IMR-90 (cell line): Measurements from ENCODE around the gene TREML2. TPM values are rescaled to one million over a fixed set of nuclear protein-coding genes. Genes with fewer than 3 reads are reported as not detected.

ENCODE experiments used
- ATAC-seq: fragments of 200-7000 bp; cut with Tn5 transposase; 2 replicates; pipeline ENCODE4 v1.9.1; 2020; ENCODE audit warnings: low read depth, mild to moderate bottlenecking, moderate library complexity
- BruUV-seq: library from RNA; stranded (reverse); fragments of 400-500 nt; replicated peaks from 2 replicates; lab custom pipeline; 2021; lab: Mats Ljungman, UMichigan
- CTCF ChIA-PET: fragments of 300-600 bp; formaldehyde crosslinking; extraction: SDS; loops from one replicate; lab custom pipeline; 2021; ENCODE audit warnings: antibody characterized with exemption; lab: Yijun Ruan, JAX
- POLR2A ChIA-PET: fragments of 300-600 bp; sonication (Branson Sonifier 250); formaldehyde crosslinking; loops from one replicate; lab custom pipeline; 2022; ENCODE audit warnings: antibody characterized with exemption; ENCODE audit not compliant: unreplicated experiment; lab: Charles Lee
- DNase-seq: peaks from one replicate; pipeline ENCODE4 v3.0.0; 2013
- H2AFZ ChIP-seq: replicated peaks from 2 replicates; pipeline ENCODE3; 2013; ENCODE audit warnings: low read length, mild to moderate bottlenecking; ENCODE audit not compliant: poor library complexity
- H2AK5ac ChIP-seq: 2 replicates; pipeline ENCODE4 v1.6.1; 2013; ENCODE audit warnings: low read depth, low read length, inconsistent platforms
- H2AK9ac ChIP-seq: replicated peaks from 2 replicates; pipeline ENCODE3; 2013; ENCODE audit warnings: mild to moderate bottlenecking, low read depth, low read length, moderate library complexity; ENCODE audit not compliant: poor library complexity
- H2BK120ac ChIP-seq: 2 replicates; pipeline ENCODE4 v1.6.1; 2013; ENCODE audit warnings: low read depth, low read length, inconsistent platforms
- H2BK15ac ChIP-seq: 3 replicates; pipeline ENCODE4 v1.6.1; 2013; ENCODE audit warnings: low read depth, low read length, inconsistent platforms
- H2BK20ac ChIP-seq: 2 replicates; pipeline ENCODE4 v1.6.1; 2013; ENCODE audit warnings: low read depth, mild to moderate bottlenecking, inconsistent platforms, low read length, moderate library complexity
- H2BK5ac ChIP-seq: 2 replicates; pipeline ENCODE4 v1.6.1; 2013; ENCODE audit warnings: mild to moderate bottlenecking, low read depth, low read length, inconsistent platforms; ENCODE audit not compliant: poor library complexity, severe bottlenecking
- H3K14ac ChIP-seq: replicated peaks from 2 replicates; pipeline ENCODE4 v1.6.1; 2013; ENCODE audit warnings: low read depth, low read length, inconsistent platforms
- H3K18ac ChIP-seq: 2 replicates; pipeline ENCODE4 v1.6.1; 2013; ENCODE audit warnings: low read depth, low read length, control low read depth
- H3K23ac ChIP-seq: 2 replicates; pipeline ENCODE4 v1.6.1; 2013; ENCODE audit warnings: low read depth, low read length, inconsistent platforms
- H3K27ac ChIP-seq: 2 replicates; pipeline ENCODE4 v1.5.1; 2013; ENCODE audit warnings: mild to moderate bottlenecking, control low read depth, low read length; ENCODE audit not compliant: insufficient read depth
- H3K27me3 ChIP-seq: 2 replicates; pipeline ENCODE4 v1.6.1; 2013; ENCODE audit warnings: low read length; ENCODE audit not compliant: control insufficient read depth, insufficient read depth
- H3K36me3 ChIP-seq: 2 replicates; pipeline ENCODE4 v1.6.1; 2013; ENCODE audit warnings: low read length, mixed read lengths; ENCODE audit not compliant: control insufficient read depth, insufficient read depth
- H3K4ac ChIP-seq: 2 replicates; pipeline ENCODE4 v1.6.1; 2013; ENCODE audit warnings: low read depth, low read length, inconsistent platforms
- H3K4me1 ChIP-seq: 2 replicates; pipeline ENCODE4 v1.6.1; 2013; ENCODE audit warnings: low read length, mixed read lengths; ENCODE audit not compliant: control insufficient read depth, insufficient read depth
- H3K4me2 ChIP-seq: 2 replicates; pipeline ENCODE4 v1.6.1; 2013; ENCODE audit warnings: low read depth, mild to moderate bottlenecking, control low read depth, low read length, moderate library complexity
- H3K4me3 ChIP-seq: 2 replicates; pipeline ENCODE4 v1.5.1; 2013; ENCODE audit warnings: low read depth, mild to moderate bottlenecking, control low read depth, low read length, moderate library complexity; ENCODE audit not compliant: insufficient read depth
- H3K56ac ChIP-seq: 2 replicates; pipeline ENCODE4 v1.6.1; 2013; ENCODE audit warnings: low read length, inconsistent platforms; ENCODE audit not compliant: insufficient read depth; ENCODE audit errors: extremely low read depth
- H3K79me1 ChIP-seq, 2 experiments: 2 replicates each; pipeline ENCODE4 v1.6.1; 2013; ENCODE audit warnings: low read length in 2 of 2, inconsistent platforms in 1 of 2, low read depth in 1 of 2
- H3K9ac ChIP-seq: 2 replicates; pipeline ENCODE4 v1.6.1; 2013; ENCODE audit warnings: low read depth, low read length, control low read depth
- H3K9me1 ChIP-seq: 2 replicates; pipeline ENCODE4 v1.6.1; 2013; ENCODE audit warnings: low read length, inconsistent platforms; ENCODE audit not compliant: insufficient read depth
- H3K9me3 ChIP-seq: 2 replicates; pipeline ENCODE4 v1.6.1; 2013; ENCODE audit warnings: low read length; ENCODE audit not compliant: control insufficient read depth, insufficient read depth
- H4K20me1 ChIP-seq: 2 replicates; pipeline ENCODE4 v1.6.1; 2013; ENCODE audit warnings: low read length, inconsistent platforms; ENCODE audit not compliant: insufficient read depth
- H4K5ac ChIP-seq: 2 replicates; pipeline ENCODE4 v1.6.1; 2013; ENCODE audit warnings: mild to moderate bottlenecking, low read depth, low read length, control low read depth
- H4K8ac ChIP-seq, 2 experiments: 2 replicates each; pipeline ENCODE4 v1.6.1; 2013; ENCODE audit warnings: low read depth in 2 of 2, low read length in 2 of 2, control low read depth in 1 of 2, inconsistent platforms in 1 of 2
- H4K91ac ChIP-seq: 2 replicates; pipeline ENCODE4 v1.6.1; 2013; ENCODE audit warnings: low read depth, low read length, inconsistent platforms; ENCODE audit not compliant: insufficient read depth
- CEBPB ChIP-seq: IDR thresholded peaks from 2 replicates; pipeline ENCODE4 v1.6.1; 2012; ENCODE audit warnings: low read depth, low read length, improper control_type of control experiment
- CHD1 ChIP-seq: IDR thresholded peaks from 2 replicates; pipeline ENCODE4 v1.6.1; 2012; ENCODE audit warnings: low read depth, low read length, improper control_type of control experiment
- CTCF ChIP-seq: conservative IDR thresholded peaks from 2 replicates; pipeline ENCODE4 v1.5.1; 2012; ENCODE audit warnings: mild to moderate bottlenecking, low read depth, low read length, improper control_type of control experiment
- MAFK ChIP-seq: IDR thresholded peaks from 2 replicates; pipeline ENCODE4 v1.6.1; 2012; ENCODE audit warnings: low read depth, low read length, improper control_type of control experiment
- MXI1 ChIP-seq: IDR thresholded peaks from 2 replicates; pipeline ENCODE4 v1.6.1; 2012; ENCODE audit warnings: low read depth, mild to moderate bottlenecking, low read length, moderate library complexity, borderline replicate concordance
- POLR2A ChIP-seq: IDR thresholded peaks from 2 replicates; pipeline ENCODE4 v1.6.1; 2012; ENCODE audit warnings: mild to moderate bottlenecking, low read depth, low read length
- RCOR1 ChIP-seq: IDR thresholded peaks from 2 replicates; pipeline ENCODE4 v1.6.1; 2012; ENCODE audit warnings: mild to moderate bottlenecking, low read length, improper control_type of control experiment; ENCODE audit not compliant: insufficient replicate concordance
- WGBS, 2 experiments: methylation state at CpG; one replicate each; pipeline versions ENCODE4 v1.1.5 to v1.1.7; 2013; ENCODE audit warnings: missing lambda C conversion rate in 2 of 2; ENCODE audit not compliant: insufficient read length in 1 of 2; ENCODE audit errors: extremely low coverage in 2 of 2; 5-methylcytosine and 5-hydroxymethylcytosine counted together
- dilution Hi-C: fragments of 300-500 bp; cut with HindIII; formaldehyde crosslinking; loops from one replicate; pipeline ENCODE4 v1.14.3; 2018; ENCODE audit warnings: low sequenced_read_pairs; ENCODE audit not compliant: unreplicated experiment
- in situ Hi-C: fragments of 300-500 bp; cut with MboI; formaldehyde crosslinking; loops from 3 replicates; pipeline ENCODE4 v1.14.3; 2019; ENCODE audit warnings: low sequenced_read_pairs, inconsistent platforms, mixed read lengths
- intact Hi-C: fragments of 100-400 bp; cut with micrococcal nuclease; formaldehyde crosslinking; loops from 2 replicates; pipeline ENCODE4 v1.10.0; 2022
- polyA plus RNA-seq, 3 experiments: library from polyadenylated mRNA; depleted of rRNA; stranded (reverse); fragments of >200 nt; gene quantifications; 2 replicates each; pipeline ENCODE4 v1.2.3, GENCODE V29; 2012; ENCODE audit warnings: low replicate concordance in 1 of 3
- total RNA-seq: library from RNA; depleted of rRNA; stranded (reverse); fragments of >200 nt; gene quantifications from 2 replicates; pipeline ENCODE4 v1.2.3, GENCODE V29; 2012

The TREML2 gene
- total and polyA plus RNA-seq, 2 of the 4 experiments (the other 2 are of a cell fraction) = not detected

GRCh38 chr6:41247882-41248705 lies 47.1 kb upstream of the TREML2 start:
- in situ Hi-C loops = no loop called here

More at GRCh38 chr6:41247882-41248705, 47.1 kb upstream of the TREML2 start:
- H2BK20ac ChIP-seq = no peak overlapping the region
- ChIA-PET CTCF (no interaction called here), POLR2A (no interaction called here)
- H3K27me3 ChIP-seq = no peaks in the 10 kb centered on the region
- no peak overlapping the region for H3K4me3 ChIP-seq
- no peak overlapping the region for H3K56ac ChIP-seq
- no TSS peak for BruUV-seq
- dilution Hi-C loops (no loop called here), intact Hi-C loops (no loop called here)
- H3K27ac ChIP-seq = no peak overlapping the region
- H4K20me1 ChIP-seq = no peaks in the 10 kb centered on the region
- no peak overlapping the region for H3K9ac ChIP-seq
- TF ChIP-seq RCOR1 (no peak), CEBPB (no peak), CTCF (no peak), MXI1 (no peak), CHD1 (no peak), POLR2A (no peak), MAFK (no peak)
- no peak overlapping the region for H2BK15ac ChIP-seq
- no peak overlapping the region for H4K91ac ChIP-seq
- DNase-seq = no peak
- H3K14ac ChIP-seq = no peak overlapping the region
- no peaks in the 10 kb centered on the region for H3K36me3 ChIP-seq
- no peak overlapping the region for H4K5ac ChIP-seq
- no peak overlapping the region for H2AK5ac ChIP-seq
- no peak for ATAC-seq
- H3K23ac ChIP-seq = no peak overlapping the region
- H4K8ac ChIP-seq = no peak overlapping the region
- H3K4ac ChIP-seq = no peak overlapping the region
- H3K79me1 ChIP-seq = no peaks in the 10 kb centered on the region
- H2BK5ac ChIP-seq = no peak overlapping the region
- H2BK120ac ChIP-seq = no peak overlapping the region
- no peak overlapping the region for H2AK9ac ChIP-seq
- no peaks in the 10 kb centered on the region for H3K4me1 ChIP-seq
- H3K9me3 ChIP-seq = no peaks in the 10 kb centered on the region
- no peak overlapping the region for H3K4me2 ChIP-seq
- WGBS, 2 experiments = 48% methylated on average over 5 of the region's 7 CpGs; no CpG with 5 or more reads in 1 of the 2 experiments
- no peaks in the 10 kb centered on the region for H3K9me1 ChIP-seq
- H2AFZ ChIP-seq = no peak overlapping the region
- no peak overlapping the region for H3K18ac ChIP-seq
